OCI-LY7 (cell line): Measurements from ENCODE around the gene SERPING1.

ENCODE experiments used
- EZH2phosphoT487 ChIP-seq: fragments of 200-600 bp; sonication (generic); IDR thresholded peaks from 2 replicates; pipeline ENCODE4 v1.6.1; 2018; ENCODE audit warnings: low read depth, borderline replicate concordance, mild to moderate bottlenecking, mixed run types, antibody characterized with exemption, low read length, moderate library complexity, mixed read lengths
- TF ChIP-seq, protein P1 (sequence below): fragments of 200-600 bp; sonication (generic); conservative IDR thresholded peaks from 2 replicates; pipeline ENCODE4 v1.5.1; 2014; ENCODE audit warnings: mild to moderate bottlenecking, antibody characterized with exemption, low read length, moderate library complexity, mixed read lengths

DNA sequence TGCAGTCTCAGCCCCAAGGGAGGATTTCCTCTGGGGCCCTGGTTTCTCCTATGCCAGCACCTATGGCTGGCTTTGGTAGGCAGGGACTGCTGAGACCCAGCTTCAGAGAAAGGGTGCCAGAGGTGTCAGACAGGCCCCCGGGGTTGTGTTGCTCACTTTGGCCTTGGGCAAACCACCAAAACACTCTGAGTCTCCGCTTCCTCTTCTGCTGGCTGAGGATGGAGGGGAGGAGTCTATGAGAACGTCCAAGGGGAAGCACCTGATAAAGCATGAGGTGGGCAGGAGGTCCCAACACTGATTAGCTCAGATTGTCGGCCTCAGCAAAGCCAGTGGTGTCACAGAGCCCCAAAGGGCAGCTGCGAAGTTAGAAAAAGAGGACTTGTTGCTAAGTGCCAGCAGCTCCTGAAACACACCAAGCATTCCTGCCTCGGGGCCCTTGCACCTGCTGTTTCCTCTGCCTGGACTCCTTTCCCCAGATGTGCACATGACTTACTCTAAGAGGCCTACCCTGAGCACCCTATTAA lies 49.6 kb upstream of the SERPING1 start:
- TF ChIP-seq, protein P1, sequence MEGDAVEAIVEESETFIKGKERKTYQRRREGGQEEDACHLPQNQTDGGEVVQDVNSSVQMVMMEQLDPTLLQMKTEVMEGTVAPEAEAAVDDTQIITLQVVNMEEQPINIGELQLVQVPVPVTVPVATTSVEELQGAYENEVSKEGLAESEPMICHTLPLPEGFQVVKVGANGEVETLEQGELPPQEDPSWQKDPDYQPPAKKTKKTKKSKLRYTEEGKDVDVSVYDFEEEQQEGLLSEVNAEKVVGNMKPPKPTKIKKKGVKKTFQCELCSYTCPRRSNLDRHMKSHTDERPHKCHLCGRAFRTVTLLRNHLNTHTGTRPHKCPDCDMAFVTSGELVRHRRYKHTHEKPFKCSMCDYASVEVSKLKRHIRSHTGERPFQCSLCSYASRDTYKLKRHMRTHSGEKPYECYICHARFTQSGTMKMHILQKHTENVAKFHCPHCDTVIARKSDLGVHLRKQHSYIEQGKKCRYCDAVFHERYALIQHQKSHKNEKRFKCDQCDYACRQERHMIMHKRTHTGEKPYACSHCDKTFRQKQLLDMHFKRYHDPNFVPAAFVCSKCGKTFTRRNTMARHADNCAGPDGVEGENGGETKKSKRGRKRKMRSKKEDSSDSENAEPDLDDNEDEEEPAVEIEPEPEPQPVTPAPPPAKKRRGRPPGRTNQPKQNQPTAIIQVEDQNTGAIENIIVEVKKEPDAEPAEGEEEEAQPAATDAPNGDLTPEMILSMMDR, result no peak
- TF ChIP-seq EZH2phosphoT487, result no peak
